Natural killer cell (primary cell): ENCODE results near the gene MYD88. TPM values are rescaled to one million over a fixed set of nuclear protein-coding genes. Genes with fewer than 3 reads are reported as not detected.

Experiments
- ATAC-seq, 3 donors: fragments of 150-1000 bp in 2 of 3; fragments of 200-7000 bp in 1 of 3; cut with Tn5 transposase; 1 replicate in 1 of 3; 2 replicates in 2 of 3; pipeline ENCODE4 v1.10.0; 2021; ENCODE audit warnings: mild to moderate bottlenecking in 2 of 3, moderate library complexity in 2 of 3
- DNase-seq, 2 donors: peaks; one replicate each; pipeline versions ENCODE4 v3.0.0 to v3.0.0-alpha.2; 2013 to 2021; ENCODE audit warnings: mixed read lengths in 1 of 2
- H3K27ac ChIP-seq: one replicate; pipeline ENCODE4 v1.5.1; 2013; ENCODE audit warnings: mild to moderate bottlenecking, low read length
- H3K27me3 ChIP-seq: one replicate; pipeline ENCODE4 v1.6.1; 2013; ENCODE audit warnings: low read length; ENCODE audit not compliant: control insufficient read depth, insufficient read depth
- H3K36me3 ChIP-seq: one replicate; pipeline ENCODE4 v1.6.1; 2013; ENCODE audit warnings: low read length; ENCODE audit not compliant: control insufficient read depth, insufficient read depth
- H3K4me1 ChIP-seq: one replicate; pipeline ENCODE4 v1.6.1; 2013; ENCODE audit warnings: low read length; ENCODE audit not compliant: control insufficient read depth, insufficient read depth
- H3K4me3 ChIP-seq: one replicate; pipeline ENCODE4 v1.5.1; 2013; ENCODE audit warnings: low read length
- H3K9me3 ChIP-seq: one replicate; pipeline ENCODE4 v1.6.1; 2013; ENCODE audit warnings: low read length; ENCODE audit not compliant: control insufficient read depth, insufficient read depth
- H3K27ac Mint-ChIP-seq, 2 donors: one replicate each; pipeline ENCODE4 v1.8.0; 2022; ENCODE audit warnings: mild to moderate bottlenecking in 2 of 2, mixed read lengths in 2 of 2, moderate library complexity in 1 of 2
- H3K27me3 Mint-ChIP-seq, 2 donors: one replicate each; pipeline ENCODE4 v1.8.0; 2022; ENCODE audit warnings: low read depth in 2 of 2, mixed read lengths in 2 of 2
- H3K36me3 Mint-ChIP-seq: one replicate; pipeline ENCODE4 v1.8.0; 2022; ENCODE audit warnings: mixed read lengths
- H3K4me1 Mint-ChIP-seq, 2 donors: one replicate each; pipeline ENCODE4 v1.8.0; 2022; ENCODE audit warnings: mixed read lengths in 2 of 2
- H3K4me3 Mint-ChIP-seq: one replicate; pipeline ENCODE4 v1.8.0; 2022; ENCODE audit warnings: mild to moderate bottlenecking, moderate library complexity, mixed read lengths
- H3K9me3 Mint-ChIP-seq, 2 donors: one replicate each; pipeline ENCODE4 v1.8.0; 2022; ENCODE audit warnings: mixed read lengths in 2 of 2
- CTCF ChIP-seq: fragments of 200-600 bp; IDR thresholded peaks from one replicate; pipeline ENCODE4 v1.8.0; 2022; ENCODE audit warnings: antibody characterized with exemption
- WGBS: methylation state at CpG from one replicate; pipeline ENCODE4 v1.1.7; 2013; ENCODE audit warnings: missing lambda C conversion rate; ENCODE audit not compliant: insufficient coverage; 5-methylcytosine and 5-hydroxymethylcytosine counted together
- intact Hi-C: fragments of 100-400 bp; cut with micrococcal nuclease; formaldehyde crosslinking; loops from one replicate; pipeline ENCODE4 v1.14.2; 2022
- total RNA-seq, 4 donors: library from RNA; stranded (reverse); fragments of 120-200 nt in 1 of 4; gene quantifications; one replicate each; pipeline versions ENCODE4 v1.2.3 to v1.2.4, GENCODE V29; 2013 to 2022

MYD88 gene
- total RNA-seq, 3 donors from 2014 or later (not counting 1 experiment from before 2014, with no cell fraction given) = 60.5 to 71.0 (median 67.7) TPM

GRCh38 chr3:38122712-38123290 lies 15.7 kb upstream of the MYD88 start:
- no peak for TF ChIP-seq CTCF
- Mint-ChIP-seq H3K4me3 (no peak overlapping the region), H3K36me3 (peaks cover 6% of the 10 kb centered on the region), H3K9me3 (no peaks in the 10 kb centered on the region), H3K27ac (no peak overlapping the region), H3K27me3 (no peaks in the 10 kb centered on the region), H3K4me1 (peaks cover 5 to 34% of the 10 kb centered on the region in 2 donors)
- DNase-seq (no peak), ATAC-seq (no peak)
- no peaks in the 10 kb centered on the region for H3K27me3 ChIP-seq
- WGBS = 95% methylated on average over 9 of the region's 9 CpGs
- intact Hi-C loops = no loop called here
- H3K9me3 ChIP-seq = no peaks in the 10 kb centered on the region
- H3K27ac ChIP-seq = no peak overlapping the region
- H3K4me3 ChIP-seq = no peak overlapping the region
- peaks cover 2% of the 10 kb centered on the region for H3K4me1 ChIP-seq
- peaks cover 70% of the 10 kb centered on the region for H3K36me3 ChIP-seq

- no peaks in the 10 kb centered on the region for H3K9me3 Mint-ChIP-seq
- no peak for ATAC-seq
- H3K4me3 Mint-ChIP-seq = no peak overlapping the region
- H3K36me3 Mint-ChIP-seq = peaks cover 6% of the 10 kb centered on the region
- H3K4me3 ChIP-seq = no peak overlapping the region
- no peaks in the 10 kb centered on the region for H3K27me3 Mint-ChIP-seq
- DNase-seq = no peak
- H3K4me1 ChIP-seq = no peaks in the 10 kb centered on the region
- 91% methylated on average over 7 of the region's 7 CpGs for WGBS
- intact Hi-C loops = no loop called here
- peaks cover 5 to 28% of the 10 kb centered on the region in 2 donors for H3K4me1 Mint-ChIP-seq
- no peak overlapping the region for H3K27ac Mint-ChIP-seq
- no peak for TF ChIP-seq CTCF
- peaks cover 84% of the 10 kb centered on the region for H3K36me3 ChIP-seq
- H3K27ac ChIP-seq = no peak overlapping the region
- no peaks in the 10 kb centered on the region for H3K9me3 ChIP-seq
- H3K27me3 ChIP-seq = no peaks in the 10 kb centered on the region
Measured at GRCh38 chr3:38124324-38125122, 13.9 kb upstream of the MYD88 start.

- Histone ChIP-seq H3K36me3 (peaks cover 85% of the 10 kb centered on the region), H3K9me3 (no peaks in the 10 kb centered on the region), H3K27me3 (no peaks in the 10 kb centered on the region), H3K4me3 (no peak overlapping the region), H3K27ac (no peak overlapping the region), H3K4me1 (no peaks in the 10 kb centered on the region)
- 97% methylated on average over 11 of the region's 11 CpGs for WGBS
- peaks cover 6% of the 10 kb centered on the region for H3K36me3 Mint-ChIP-seq
- peak overlapping the region in 1 of 2 donors; percentile 66 for H3K27ac Mint-ChIP-seq
- no peak for TF ChIP-seq CTCF
- intact Hi-C loops = no loop called here
- no peaks in the 10 kb centered on the region for H3K9me3 Mint-ChIP-seq
- H3K4me1 Mint-ChIP-seq = peaks cover 10 to 29% of the 10 kb centered on the region in 2 donors
- ATAC-seq = no peak
- H3K4me3 Mint-ChIP-seq = no peak overlapping the region
- no peaks in the 10 kb centered on the region for H3K27me3 Mint-ChIP-seq
- DNase-seq = no peak
Measured at GRCh38 chr3:38125305-38126120, 12.9 kb upstream of the MYD88 start.
